ENCODE results near the gene DST. TPM values are rescaled to one million over a fixed set of nuclear protein-coding genes. Genes with fewer than 3 reads are reported as not detected.

The DST gene
- total RNA-seq, 1 experiment from 2014 or later, result 91.9 TPM

- Histone ChIP-seq H3K23ac (ENCODE audit: insufficient read length, low read depth, low read length) (no peak overlapping the region), H3K27ac (ENCODE audit: insufficient read length, low read depth, low read length) (no peak overlapping the region), H4K20me1 (ENCODE audit: control insufficient read depth, insufficient read depth, insufficient read length) (no peaks in the 10 kb centered on the region), H2BK12ac (ENCODE audit: insufficient read length, low read depth, low read length) (no peak overlapping the region), H3K9ac (ENCODE audit: extremely low read depth, insufficient read length, low read length) (no peak overlapping the region), H4K8ac (replicated peaks; ENCODE audit: insufficient read length, low read depth, low read length) (no peak overlapping the region), H2BK5ac (ENCODE audit: insufficient read length, low read length) (no peak overlapping the region), H3K23me2 (ENCODE audit: insufficient read length, low read depth, low read length, poor library complexity, severe bottlenecking) (no peaks in the 10 kb centered on the region), H3K4ac (ENCODE audit: low read depth, low read length) (no peak overlapping the region), H2AK5ac (ENCODE audit: insufficient read length, low read length) (no peak overlapping the region), H2AFZ (ENCODE audit: low read length) (no peak overlapping the region), H2BK20ac (ENCODE audit: low read depth, low read length, poor library complexity, severe bottlenecking) (no peak overlapping the region), H3K56ac (ENCODE audit: insufficient read length, low read depth, low read length) (no peak overlapping the region), H2BK15ac (ENCODE audit: low read depth, low read length) (no peak overlapping the region), H3K79me2 (ENCODE audit: insufficient read depth, low read length) (no peaks in the 10 kb centered on the region), H3K18ac (ENCODE audit: insufficient read length, low read depth, low read length) (no peak overlapping the region), H3K14ac (ENCODE audit: insufficient read depth, low read length) (no peak overlapping the region), H2BK120ac (ENCODE audit: low read depth, low read length, poor library complexity, severe bottlenecking) (no peak overlapping the region), H3T11ph (ENCODE audit: low read length) (no peak overlapping the region), H4K91ac (ENCODE audit: insufficient read length, low read depth, low read length) (no peak overlapping the region), H3K79me1 (ENCODE audit: insufficient read depth, low read depth, low read length, poor library complexity, severe bottlenecking) (no peaks in the 10 kb centered on the region), H3K9me3 (ENCODE audit: control insufficient read depth, low read depth, low read length) (no peaks in the 10 kb centered on the region), H3K4me2 (ENCODE audit: insufficient read depth, insufficient read length, low read length) (no peak overlapping the region), H4K5ac (ENCODE audit: insufficient read length, low read depth, low read length) (no peak overlapping the region), H3K27me3 (ENCODE audit: insufficient read depth, low read length) (no peaks in the 10 kb centered on the region), H3K4me1 (ENCODE audit: insufficient read depth, low read length) (no peaks in the 10 kb centered on the region)
- Mint-ChIP-seq H3K27ac (no peak overlapping the region), H3K36me3 (ENCODE audit: insufficient read depth in 1 of 3, low read depth in 3 of 3) (peaks cover 22 to 67% (median 61%) of the 10 kb centered on the region in 3 experiments; a peak in 5 of 7 replicates), H3K9me3 (no peaks in the 10 kb centered on the region; a peak in 1 of 5 replicates), H3K4me1 (no peaks in the 10 kb centered on the region), H3K4me3 (no peak overlapping the region), H3K27me3 (ENCODE audit: low read depth) (no peaks in the 10 kb centered on the region)
- TF ChIP-seq, protein P1, sequence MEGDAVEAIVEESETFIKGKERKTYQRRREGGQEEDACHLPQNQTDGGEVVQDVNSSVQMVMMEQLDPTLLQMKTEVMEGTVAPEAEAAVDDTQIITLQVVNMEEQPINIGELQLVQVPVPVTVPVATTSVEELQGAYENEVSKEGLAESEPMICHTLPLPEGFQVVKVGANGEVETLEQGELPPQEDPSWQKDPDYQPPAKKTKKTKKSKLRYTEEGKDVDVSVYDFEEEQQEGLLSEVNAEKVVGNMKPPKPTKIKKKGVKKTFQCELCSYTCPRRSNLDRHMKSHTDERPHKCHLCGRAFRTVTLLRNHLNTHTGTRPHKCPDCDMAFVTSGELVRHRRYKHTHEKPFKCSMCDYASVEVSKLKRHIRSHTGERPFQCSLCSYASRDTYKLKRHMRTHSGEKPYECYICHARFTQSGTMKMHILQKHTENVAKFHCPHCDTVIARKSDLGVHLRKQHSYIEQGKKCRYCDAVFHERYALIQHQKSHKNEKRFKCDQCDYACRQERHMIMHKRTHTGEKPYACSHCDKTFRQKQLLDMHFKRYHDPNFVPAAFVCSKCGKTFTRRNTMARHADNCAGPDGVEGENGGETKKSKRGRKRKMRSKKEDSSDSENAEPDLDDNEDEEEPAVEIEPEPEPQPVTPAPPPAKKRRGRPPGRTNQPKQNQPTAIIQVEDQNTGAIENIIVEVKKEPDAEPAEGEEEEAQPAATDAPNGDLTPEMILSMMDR (conservative IDR thresholded peaks at IDR 0.05), result no peak
- no CpG with 5 or more reads among the region's 1 CpG for WGBS (ENCODE audit: extremely low coverage, insufficient read length, low lambda C conversion rate)
- DNase-seq, result no peak
Observed at GRCh38 chr6:56604186-56604585, 38.5 kb downstream of the DST start.
